HepG2 (cell line): ENCODE data around the gene DSEL. TPM values are rescaled to one million over a fixed set of nuclear protein-coding genes. Genes with fewer than 3 reads are reported as not detected.

Experiments
- ATAC-seq: fragments of 200-7000 bp; cut with Tn5 transposase; 3 replicates; pipeline ENCODE4 v1.9.1; 2020; ENCODE audit warnings: mild to moderate bottlenecking, moderate library complexity
- BruUV-seq: library from RNA; stranded (reverse); fragments of 400-500 nt; replicated peaks from 2 replicates; lab custom pipeline; 2021; lab: Mats Ljungman, UMichigan
- CTCF ChIA-PET: fragments of 300-600 bp; formaldehyde crosslinking; extraction: SDS; loops from one replicate; lab custom pipeline; 2021; ENCODE audit warnings: low total read pairs, inconsistent platforms, low intra/inter-chr PET ratio; lab: Yijun Ruan, JAX
- POLR2A ChIA-PET: fragments of 350-600 bp; sonication (Branson Sonifier 250); formaldehyde crosslinking; loops from one replicate; lab custom pipeline; 2020; ENCODE audit warnings: antibody characterized with exemption, inconsistent platforms; lab: Yijun Ruan, JAX
- DNase-seq: peaks from one replicate; pipeline ENCODE4 v3.0.0-alpha.2; 2015; ENCODE audit warnings: low spot score
- FAIRE-seq: peaks from 3 replicates; lab custom pipeline; 2011; peaks lifted over from hg19 to GRCh38; lab: Jason Lieb, UNC
- H2AFZ ChIP-seq: one replicate; pipeline ENCODE4 v1.6.1; 2011; ENCODE audit warnings: low read length, inconsistent platforms
- H3K27ac ChIP-seq: fragments of 300-600 bp; 3 replicates; pipeline ENCODE4 v1.8.0; 2011; ENCODE audit warnings: mixed run types, mild to moderate bottlenecking, mixed read lengths, low read length, inconsistent platforms; ENCODE audit not compliant: insufficient read depth; ENCODE audit errors: extremely low read length
- H3K27me3 ChIP-seq, 2 experiments: fragments of 200-600 bp in 1 of 2; 2 replicates in 1 of 2; 3 replicates in 1 of 2; pipeline versions ENCODE4 v1.6.0 to v1.8.0; 2011; ENCODE audit warnings: low read length in 2 of 2, mild to moderate bottlenecking in 2 of 2, moderate library complexity in 2 of 2, inconsistent platforms in 1 of 2; ENCODE audit not compliant: insufficient read depth in 2 of 2, control insufficient read depth in 1 of 2
- H3K36me3 ChIP-seq, 2 experiments: fragments of 200-600 bp in 1 of 2; replicated peaks in 1 of 2; 2 replicates in 1 of 2; 3 replicates in 1 of 2; pipeline versions ENCODE4 v1.5.1 to v1.8.0; 2011; ENCODE audit warnings: low read length in 2 of 2, inconsistent platforms in 1 of 2; ENCODE audit not compliant: insufficient read depth in 2 of 2, control insufficient read depth in 1 of 2
- H3K4me1 ChIP-seq: 2 replicates; pipeline ENCODE4 v1.5.1; 2012; ENCODE audit warnings: low read length, inconsistent platforms; ENCODE audit not compliant: insufficient read depth
- H3K4me2 ChIP-seq: 2 replicates; pipeline ENCODE4 v1.6.0; 2011; ENCODE audit warnings: low read depth, low read length, inconsistent platforms
- H3K4me3 ChIP-seq, 3 experiments: fragments of 200-600 bp in 1 of 3; sonication (generic), shearing (Covaris generic) in 1 of 3; replicated peaks in 1 of 3; 2 replicates each; pipeline ENCODE4 v1.5.1; 2011 to 2016; ENCODE audit warnings: low read length in 3 of 3, inconsistent platforms in 2 of 3, low read depth in 2 of 3, mild to moderate bottlenecking in 2 of 3, control low read depth in 1 of 3, mixed read lengths in 1 of 3; ENCODE audit not compliant: insufficient read depth in 1 of 3
- H3K79me2 ChIP-seq: one replicate; pipeline ENCODE4 v1.6.1; 2011; ENCODE audit warnings: low read length, inconsistent platforms; ENCODE audit not compliant: insufficient read depth
- H3K9ac ChIP-seq: 2 replicates; pipeline ENCODE4 v1.6.0; 2011; ENCODE audit warnings: mild to moderate bottlenecking, low read depth, low read length, inconsistent platforms; ENCODE audit not compliant: insufficient read depth
- H3K9me3 ChIP-seq: 2 replicates; pipeline ENCODE4 v1.5.1; 2012; ENCODE audit warnings: mild to moderate bottlenecking, low read length
- H4K20me1 ChIP-seq: 2 replicates; pipeline ENCODE4 v1.6.0; 2011; ENCODE audit warnings: inconsistent platforms, mild to moderate bottlenecking, low read length, moderate library complexity; ENCODE audit not compliant: insufficient read depth
- HDAC6 ChIP-seq: fragments of 200-600 bp; sonication (generic); IDR thresholded peaks from 2 replicates; pipeline ENCODE4 v1.7.0; 2017; ENCODE audit warnings: mild to moderate bottlenecking, antibody characterized with exemption, low read length, low read depth
- HNRNPK ChIP-seq: fragments of 200-400 bp; formaldehyde crosslinking; IDR thresholded peaks from 2 replicates; pipeline ENCODE4 v1.6.1; 2018; ENCODE audit warnings: low read length, low read depth, moderate library complexity, mild to moderate bottlenecking; ENCODE audit not compliant: poor library complexity, severe bottlenecking
- MAZ ChIP-seq, 2 experiments: sonication (generic) in 1 of 2; formaldehyde crosslinking in 1 of 2; IDR thresholded peaks; 2 replicates each; pipeline versions ENCODE4 v1.5.0 to v1.6.1; 2012 to 2020; ENCODE audit warnings: low read depth in 2 of 2, mild to moderate bottlenecking in 2 of 2, borderline replicate concordance in 1 of 2, improper control_type of control experiment in 1 of 2, low read length in 1 of 2, missing genetic modification reagents in 1 of 2, moderate library complexity in 1 of 2
- MIER3 ChIP-seq: IDR thresholded peaks from 2 replicates; pipeline ENCODE4 v1.6.1; 2016; ENCODE audit warnings: missing compliant biosample characterization, borderline replicate concordance
- TMF1 ChIP-seq: sonication (generic); formaldehyde crosslinking; IDR thresholded peaks from 2 replicates; pipeline ENCODE4 v1.8.1; 2022; ENCODE audit warnings: low read depth, missing genetic modification reagents
- USF2 ChIP-seq, 2 experiments: sonication (generic) in 1 of 2; formaldehyde crosslinking in 1 of 2; IDR thresholded peaks; 2 replicates each; pipeline versions ENCODE4 v1.5.1 to v1.6.1; 2011 to 2020; ENCODE audit warnings: borderline replicate concordance in 1 of 2, low read depth in 1 of 2, low read length in 1 of 2, mild to moderate bottlenecking in 1 of 2, missing genetic modification reagents in 1 of 2, moderate library complexity in 1 of 2
- ZC3H13 ChIP-seq: sonication (generic); formaldehyde crosslinking; IDR thresholded peaks from 2 replicates; pipeline ENCODE4 v1.8.1; 2023; ENCODE audit warnings: mild to moderate bottlenecking, missing genetic modification reagents, moderate library complexity
- ZMYM2 ChIP-seq: sonication (generic); formaldehyde crosslinking; IDR thresholded peaks from 2 replicates; pipeline ENCODE4 v1.8.0; 2022; ENCODE audit warnings: mild to moderate bottlenecking, missing genetic modification reagents
- ZNF318 ChIP-seq: sonication (generic); formaldehyde crosslinking; IDR thresholded peaks from 2 replicates; pipeline ENCODE4 v1.4.0; 2020; ENCODE audit warnings: mild to moderate bottlenecking, missing genetic modification reagents
- WGBS: methylation state at CpG from one replicate; pipeline ENCODE4 v1.1.6; 2017; ENCODE audit warnings: low lambda C conversion rate; 5-methylcytosine and 5-hydroxymethylcytosine counted together
- in situ Hi-C: cut with HindIII; loops from 2 replicates; pipeline ENCODE4 v1.10.0; 2017; ENCODE audit warnings: low pct_unique_long_range_greater_than_20kb; ENCODE audit not compliant: extremely low pct_ligation_motif_present
- intact Hi-C: fragments of 100-400 bp; cut with micrococcal nuclease; formaldehyde crosslinking; loops from one replicate; pipeline ENCODE4 v1.10.0; 2022; ENCODE audit not compliant: unreplicated experiment
- polyA plus RNA-seq, 8 experiments: library from polyadenylated mRNA; depleted of rRNA in 3 of 8; stranded (reverse) in 7 of 8; unstranded in 1 of 8; fragments of >200 nt; fragmentation: Illumina TruSeq in 4 of 8; extraction: Trizol in 4 of 8; gene quantifications; 2 replicates each; pipeline versions ENCODE4 v1.2.1 to v1.2.3, GENCODE V29; 2011 to 2016; ENCODE audit warnings: low read depth in 4 of 8, missing spikeins in 1 of 8, mixed read lengths in 1 of 8; ENCODE audit not compliant: insufficient read depth in 1 of 8
- total RNA-seq, 5 experiments: library from RNA; depleted of rRNA; stranded (reverse); fragments of >200 nt; fragmentation: Illumina TruSeq; extraction: Trizol; gene quantifications; 2 replicates each; pipeline ENCODE4 v1.2.3, GENCODE V29; 2016; ENCODE audit warnings: low read depth in 1 of 5

Gene DSEL
- total and polyA plus RNA-seq, 2 of the 13 experiments (the other 11 are each of a cell fraction or from before 2014, with no cell fraction given) = 0.07 to 0.11 TPM

GRCh38 chr18:67464499-67464898, 52.0 kb downstream of the DSEL start:
- ChIA-PET POLR2A (no interaction called here), CTCF (no interaction called here)
- no peak overlapping the region for H3K27ac ChIP-seq
- H3K9ac ChIP-seq = no peak overlapping the region
- no peaks in the 10 kb centered on the region for H3K4me1 ChIP-seq
- no peaks in the 10 kb centered on the region for H4K20me1 ChIP-seq
- H3K4me2 ChIP-seq = no peak overlapping the region
- H2AFZ ChIP-seq = no peak overlapping the region
- no CpG with 5 or more reads among the region's 1 CpG for WGBS
- H3K79me2 ChIP-seq = no peaks in the 10 kb centered on the region
- DNase-seq = no peak
- TF ChIP-seq HNRNPK (no peak), ZNF318 (CRISPR knock-in tag) (no peak), USF2 (IDR thresholded peaks at IDR 0.05; ENCODE audit: low read depth, low read length) (no peak), USF2 (CRISPR knock-in tag; IDR thresholded peaks at IDR 0.05; ENCODE audit: borderline replicate concordance) (no peak), MAZ (IDR thresholded peaks at IDR 0.05; ENCODE audit: borderline replicate concordance, low read depth, low read length) (no peak), MAZ (CRISPR knock-in tag; IDR thresholded peaks at IDR 0.05; ENCODE audit: low read depth) (no peak), ZC3H13 (CRISPR knock-in tag) (no peak), TMF1 (CRISPR knock-in tag) (no peak), ZMYM2 (no peak), HDAC6 (no peak), MIER3 (no peak)
- no TSS peak for BruUV-seq
- no peak overlapping the region for H3K4me3 ChIP-seq
- no peaks in the 10 kb centered on the region for H3K9me3 ChIP-seq
- in situ Hi-C loops = no loop called here
- no peaks in the 10 kb centered on the region for H3K36me3 ChIP-seq
- intact Hi-C loops = no loop called here
- no peak for FAIRE-seq
- no peaks in the 10 kb centered on the region for H3K27me3 ChIP-seq
- ATAC-seq = no peak
